Activated naive CD8-positive, alpha-beta T cell treated with anti-CD3 and anti-CD28 coated beads, Interleukin-2, amount 10 ng/mL, durations not matched to agents 7 days and 5 days (primary cell): ENCODE results near the gene NOS3. TPM values are rescaled to one million over a fixed set of nuclear protein-coding genes. Genes with fewer than 3 reads are reported as not detected.

ENCODE experiments used
- ATAC-seq: fragments of 150-1000 bp; cut with Tn5 transposase; one replicate; pipeline ENCODE4 v1.10.0; 2021; ENCODE audit warnings: low read depth, moderate library complexity
- POLR2A ChIA-PET: fragments of 350-600 bp; sonication (Branson Sonifier 250); formaldehyde crosslinking; loops from one replicate; lab custom pipeline; 2021; ENCODE audit warnings: antibody characterized with exemption; lab: Charles Lee
- DNase-seq: peaks from one replicate; pipeline ENCODE4 v3.0.0; 2021
- H3K27ac Mint-ChIP-seq: one replicate; pipeline ENCODE4 v1.8.0; 2022; ENCODE audit warnings: mild to moderate bottlenecking, mixed read lengths
- H3K27me3 Mint-ChIP-seq: one replicate; pipeline ENCODE4 v1.8.0; 2022; ENCODE audit warnings: mild to moderate bottlenecking, moderate library complexity, mixed read lengths
- H3K36me3 Mint-ChIP-seq: one replicate; pipeline ENCODE4 v1.8.0; 2021; ENCODE audit warnings: mild to moderate bottlenecking, mixed read lengths
- H3K4me1 Mint-ChIP-seq: one replicate; pipeline ENCODE4 v1.8.0; 2021; ENCODE audit warnings: mixed read lengths
- H3K4me3 Mint-ChIP-seq: one replicate; pipeline ENCODE4 v1.8.0; 2022; ENCODE audit warnings: mild to moderate bottlenecking, moderate library complexity, mixed read lengths
- H3K9me3 Mint-ChIP-seq: one replicate; pipeline ENCODE4 v1.8.0; 2021; ENCODE audit warnings: mixed read lengths
- total RNA-seq, 2 experiments: library from RNA; stranded (reverse); gene quantifications; one replicate each; pipeline ENCODE4 v1.2.3, GENCODE V29; 2021

The NOS3 gene
- total RNA-seq, 2 experiments from 2014 or later, result 12.5 to 15.8 TPM

DNA sequence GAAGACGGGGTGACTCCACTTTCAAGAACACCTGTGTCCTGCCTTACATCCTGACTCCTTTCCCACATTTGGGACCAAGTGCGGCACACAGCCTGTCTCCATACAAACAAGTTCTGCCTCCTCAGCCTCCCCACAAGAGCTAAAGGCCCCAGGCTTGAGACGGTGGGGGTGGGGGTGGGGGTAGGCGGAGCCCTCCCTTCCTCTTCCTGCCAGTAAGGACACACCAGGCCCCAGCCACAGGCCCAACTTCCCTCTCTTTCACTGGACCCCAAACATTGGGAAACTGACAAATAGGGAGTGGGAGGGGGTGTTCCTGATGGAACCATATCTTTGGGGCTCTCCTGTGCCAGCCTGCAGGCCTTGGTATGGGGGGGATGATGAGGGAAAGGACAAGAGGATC, 62.3 kb downstream of the NOS3 start:
- peaks cover 22% of the 10 kb centered on the region for H3K4me1 Mint-ChIP-seq
- no peak overlapping the region for H3K4me3 Mint-ChIP-seq
- H3K27me3 Mint-ChIP-seq, result peaks cover 13% of the 10 kb centered on the region
- ATAC-seq (no peak), DNase-seq (no peak)
- no peaks in the 10 kb centered on the region for H3K9me3 Mint-ChIP-seq
- H3K27ac Mint-ChIP-seq, result no peak overlapping the region
- H3K36me3 Mint-ChIP-seq, result peaks cover 6% of the 10 kb centered on the region
- POLR2A ChIA-PET, result interaction anchor here (0.6 kb wide), 1 partner anchor 35 kb away, joined by 3 read pairs; no protein-coding TSS in a partner anchor

DNA sequence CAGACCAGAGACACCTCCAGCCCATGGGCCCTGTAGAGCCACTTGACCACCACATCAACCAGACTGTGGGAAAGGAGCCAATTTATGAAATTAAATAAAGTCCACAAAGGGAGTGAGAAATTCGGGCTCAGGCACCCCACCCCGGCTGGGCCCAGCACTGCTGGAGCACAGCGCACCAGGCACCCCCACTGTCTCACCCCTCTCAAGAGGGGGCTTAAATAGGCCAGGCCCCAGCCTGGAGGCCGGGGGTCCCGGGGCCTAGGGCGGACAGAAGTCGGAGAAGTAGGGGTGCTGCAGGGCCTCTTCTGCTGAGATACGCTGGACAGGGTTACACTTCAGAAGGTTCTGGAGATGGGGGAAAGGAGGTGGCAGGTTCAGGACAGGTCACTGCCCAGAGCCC, 62.9 kb downstream of the NOS3 start:
- DNase-seq (no peak), ATAC-seq (no peak)
- Mint-ChIP-seq H3K4me3 (no peak overlapping the region), H3K4me1 (peaks cover 26% of the 10 kb centered on the region), H3K27ac (no peak overlapping the region), H3K27me3 (peaks cover 13% of the 10 kb centered on the region), H3K36me3 (peaks cover 6% of the 10 kb centered on the region), H3K9me3 (no peaks in the 10 kb centered on the region)
- POLR2A ChIA-PET, result no interaction called here

DNA sequence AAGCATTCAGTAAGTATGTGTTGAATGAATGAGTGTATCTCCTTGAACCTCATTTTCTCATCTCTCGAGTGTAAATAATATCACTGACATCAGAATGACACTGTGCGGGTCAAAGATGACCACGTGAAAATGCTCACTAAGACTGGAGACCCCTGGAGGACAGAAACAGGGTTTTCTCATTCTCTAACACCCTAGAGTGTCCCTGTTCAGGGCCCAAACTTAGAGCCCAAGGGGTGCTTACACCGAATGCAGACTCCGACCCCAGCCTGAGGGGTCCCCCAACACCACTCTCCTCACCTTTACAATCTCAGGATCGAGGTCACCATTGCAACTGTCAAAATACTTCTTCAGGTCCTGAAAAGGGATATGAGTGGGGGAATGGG, 65.5 kb downstream of the NOS3 start:
- Mint-ChIP-seq H3K27me3 (peaks cover 4% of the 10 kb centered on the region), H3K27ac (no peak overlapping the region)

GRCh38 chr7:151056666-151057505, 66.1 kb downstream of the NOS3 start:
- ATAC-seq (no peak), DNase-seq (no peak)
- no peaks in the 10 kb centered on the region for H3K9me3 Mint-ChIP-seq
- POLR2A ChIA-PET, result interaction anchor here (1.6 kb wide), 1 partner anchor 24 kb away, joined by 3 read pairs; the partner anchor contains the start of gene FASTK
- peak overlapping the region; percentile 93 for H3K27ac Mint-ChIP-seq
- peak overlapping the region; percentile 98 for H3K4me3 Mint-ChIP-seq
- H3K4me1 Mint-ChIP-seq, result peaks cover 36% of the 10 kb centered on the region
- H3K27me3 Mint-ChIP-seq, result peaks cover under 1% of the 10 kb centered on the region
- H3K36me3 Mint-ChIP-seq, result peaks cover 8% of the 10 kb centered on the region

More for the DNA sequence above, 65.5 kb downstream of the NOS3 start:
- H3K9me3 Mint-ChIP-seq, result no peaks in the 10 kb centered on the region
- DNase-seq (no peak), ATAC-seq (no peak)
- POLR2A ChIA-PET, result interaction anchor here (1.6 kb wide), 1 partner anchor 24 kb away, joined by 3 read pairs; the partner anchor contains the start of gene FASTK
- peaks cover 6% of the 10 kb centered on the region for H3K36me3 Mint-ChIP-seq
- H3K4me3 Mint-ChIP-seq, result peak overlapping the region; percentile 98
- peaks cover 32% of the 10 kb centered on the region for H3K4me1 Mint-ChIP-seq

DNA sequence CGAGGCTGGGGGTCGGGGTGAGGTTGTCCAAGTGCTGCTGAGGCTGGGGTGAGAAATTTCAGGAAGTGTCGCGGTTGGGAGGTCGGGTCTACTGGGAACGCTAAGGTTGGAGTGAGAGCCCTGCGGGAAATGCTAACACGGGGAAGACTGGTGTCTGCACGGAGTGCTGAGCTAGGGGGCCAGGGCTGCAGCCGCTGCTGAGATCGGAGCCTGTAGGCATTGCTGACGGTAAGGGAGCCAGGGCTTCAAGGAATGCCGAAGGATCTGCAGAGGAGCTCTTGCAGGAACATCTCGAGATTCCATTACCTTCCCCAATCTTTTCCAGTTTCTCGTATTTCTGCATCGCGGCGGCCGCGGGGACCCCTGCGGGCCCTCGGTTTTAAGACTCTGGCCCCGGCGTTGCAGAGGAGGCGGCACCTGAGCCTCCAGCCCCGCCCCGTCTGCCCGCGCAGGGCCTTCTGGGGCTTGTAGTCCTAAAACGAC, 66.7 kb downstream of the NOS3 start, which contains the start of gene CDK5:
Gene CDK5 (minus strand): TSS at position 392 of the 483 bp plus-strand sequence. CDS start 49 bp downstream, at position 343.
- Mint-ChIP-seq H3K9me3 (no peaks in the 10 kb centered on the region), H3K4me1 (peaks cover 36% of the 10 kb centered on the region), H3K36me3 (peaks cover 8% of the 10 kb centered on the region), H3K4me3 (peak within 1 kb of the TSS; percentile 98), H3K27ac (peak within 1 kb of the TSS; percentile 93), H3K27me3 (no peaks in the 10 kb centered on the region)
- POLR2A ChIA-PET, result interaction anchor here (4.1 kb wide), 1 partner anchor 25 kb away, joined by 32 read pairs; the partner anchor contains the start of genes FASTK and TMUB1
- no peak for DNase-seq
- ATAC-seq, result peak; percentile 8

DNA sequence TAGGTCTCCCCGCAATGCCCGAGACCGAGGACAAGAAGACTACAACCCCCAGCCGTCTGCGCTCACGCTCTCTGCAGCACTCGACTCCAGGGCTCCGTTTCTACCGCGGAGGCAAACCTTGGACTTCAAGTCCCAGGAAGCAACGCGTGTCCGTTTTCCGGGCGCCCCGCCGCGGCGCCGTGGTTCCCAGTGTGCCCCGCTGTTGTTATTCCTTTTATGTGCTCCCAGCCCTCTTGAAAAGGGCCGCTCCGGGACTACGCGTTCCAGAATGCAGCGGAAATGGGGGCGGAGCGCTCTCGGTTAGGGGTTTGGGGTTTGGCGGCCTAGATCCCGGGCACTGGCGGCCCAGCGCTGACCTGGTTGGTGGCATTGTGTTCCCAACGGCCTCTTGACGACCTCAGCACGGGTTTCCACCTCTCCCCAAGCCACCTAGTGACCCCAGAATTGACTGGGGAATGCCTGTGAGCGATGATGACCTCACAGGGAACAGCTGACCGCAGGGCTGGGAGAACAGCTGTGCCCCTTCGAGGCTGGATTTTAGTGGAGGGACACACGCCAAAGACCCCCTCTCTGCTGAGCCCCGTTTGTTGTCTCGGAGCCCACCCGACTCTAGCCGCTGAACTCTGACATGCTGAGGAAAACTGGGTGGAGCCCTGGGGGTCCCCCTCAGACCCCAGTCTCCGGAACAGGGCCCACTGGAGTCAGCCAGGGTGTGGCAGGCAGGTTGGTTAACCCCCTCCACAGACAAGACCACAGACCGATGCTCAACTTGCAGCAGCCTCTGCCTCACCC, 67.4 kb downstream of the NOS3 start:
- Mint-ChIP-seq H3K27ac (peak overlapping the region; percentile 93), H3K4me1 (peaks cover 30% of the 10 kb centered on the region), H3K9me3 (no peaks in the 10 kb centered on the region), H3K36me3 (peaks cover 5% of the 10 kb centered on the region), H3K4me3 (peak overlapping the region; percentile 98), H3K27me3 (no peaks in the 10 kb centered on the region)
- DNase-seq, result peak; percentile 94
- ATAC-seq, result peak; percentile 94
- POLR2A ChIA-PET, result interaction anchor here (0.7 to 4.1 kb wide), 6 partner anchors 8 to 47 kb away, joined by 4 to 32 read pairs (median 6); partner anchors contain the start of genes ABCB8, FASTK and TMUB1

GRCh38 chr7:151058781-151059366, 68.1 kb downstream of the NOS3 start:
- Mint-ChIP-seq H3K27ac (peak overlapping the region; percentile 93), H3K9me3 (no peaks in the 10 kb centered on the region), H3K27me3 (no peaks in the 10 kb centered on the region), H3K36me3 (peaks cover 5% of the 10 kb centered on the region), H3K4me1 (peaks cover 28% of the 10 kb centered on the region), H3K4me3 (peak overlapping the region; percentile 98)
- DNase-seq (no peak), ATAC-seq (no peak)
- POLR2A ChIA-PET, result interaction anchor here (0.7 to 4.1 kb wide), 6 partner anchors 9 to 48 kb away, joined by 4 to 32 read pairs (median 6); partner anchors contain the start of genes ABCB8, FASTK and TMUB1

DNA sequence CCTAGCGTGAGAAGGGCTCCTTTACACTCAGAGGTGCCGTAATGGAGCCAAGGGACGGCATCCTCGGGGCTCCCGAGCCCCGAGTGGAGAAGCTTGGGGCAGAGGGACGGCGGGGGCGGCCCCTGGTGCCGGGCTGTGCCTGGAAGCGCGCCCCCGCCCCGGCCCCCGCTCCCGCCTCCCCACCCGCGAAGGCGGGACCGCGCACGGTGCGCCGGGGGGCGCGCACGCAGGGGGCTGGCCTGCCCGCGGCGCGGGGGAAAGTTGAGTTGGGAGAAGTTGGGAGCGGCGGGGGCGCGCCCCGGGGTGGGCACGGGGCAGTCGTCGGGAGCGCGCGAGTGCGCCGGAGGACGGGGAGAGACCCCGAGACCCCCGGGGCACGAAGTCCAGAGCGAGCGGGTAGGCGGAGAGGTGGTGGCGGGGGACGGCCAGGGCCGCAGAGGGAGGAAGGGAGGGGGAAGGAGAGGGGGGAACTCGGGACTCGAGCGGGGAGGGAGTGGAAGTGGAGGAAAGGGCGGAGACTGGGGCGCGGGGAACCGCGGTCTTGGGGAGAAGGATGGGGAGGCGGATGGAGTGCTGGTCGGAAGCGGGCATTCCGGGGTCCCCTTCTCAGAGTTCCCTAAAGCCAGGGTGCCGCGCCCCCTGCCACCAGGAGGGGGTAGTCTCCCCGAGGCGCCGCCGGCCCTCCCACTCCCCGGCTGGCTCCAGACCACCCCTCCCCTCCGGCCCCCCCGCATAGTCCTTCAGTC, 68.7 kb downstream of the NOS3 start, which contains the start of gene SLC4A2:
Gene SLC4A2 (plus strand): TSS at position 223 of the 746 bp plus-strand sequence. CDS start 2,399 bp downstream, outside the sequence.
- H3K27ac Mint-ChIP-seq, result peak within 1 kb of the TSS; percentile 93
- ATAC-seq (peak; percentile 8), DNase-seq (peak; percentile 91)
- H3K4me1 Mint-ChIP-seq, result peaks cover 28% of the 10 kb centered on the region
- H3K27me3 Mint-ChIP-seq, result no peaks in the 10 kb centered on the region
- no peaks in the 10 kb centered on the region for H3K9me3 Mint-ChIP-seq
- peaks cover 5% of the 10 kb centered on the region for H3K36me3 Mint-ChIP-seq
- peak within 1 kb of the TSS; percentile 98 for H3K4me3 Mint-ChIP-seq
- POLR2A ChIA-PET, result interaction anchor here (0.9 to 4.1 kb wide), 6 partner anchors 10 to 46 kb away, joined by 4 to 32 read pairs (median 7); partner anchors contain the start of genes ABCB8, FASTK and TMUB1

GRCh38 chr7:151060113-151060415, 69.2 kb downstream of the NOS3 start:
- DNase-seq (no peak), ATAC-seq (no peak)
- POLR2A ChIA-PET, result interaction anchor here (1.1 to 4.1 kb wide), 4 partner anchors 10 to 167 kb away, joined by 3 to 32 read pairs (median 7); partner anchors contain the start of genes FASTK and TMUB1
- Mint-ChIP-seq H3K4me3 (peak overlapping the region; percentile 98), H3K9me3 (no peaks in the 10 kb centered on the region), H3K36me3 (peaks cover 5% of the 10 kb centered on the region), H3K27ac (peak overlapping the region; percentile 67), H3K4me1 (peaks cover 28% of the 10 kb centered on the region), H3K27me3 (no peaks in the 10 kb centered on the region)

- Mint-ChIP-seq H3K9me3 (no peaks in the 10 kb centered on the region), H3K4me1 (peaks cover 28% of the 10 kb centered on the region), H3K27ac (peak overlapping the region; percentile 69), H3K27me3 (no peaks in the 10 kb centered on the region), H3K36me3 (peaks cover 8% of the 10 kb centered on the region), H3K4me3 (peak overlapping the region; percentile 98)
- ATAC-seq (no peak), DNase-seq (no peak)
- POLR2A ChIA-PET, result interaction anchor here (1.1 to 4.1 kb wide), 3 partner anchors 17 to 167 kb away, joined by 3 to 32 read pairs (median 7); partner anchors contain the start of genes FASTK and TMUB1
Observed at GRCh38 chr7:151060416-151061212, 69.8 kb downstream of the NOS3 start.
